ENCODE results near the gene RAP1A.
"Not testable (repeated sequence)": the region's sequence is repeated elsewhere in the genome, so short reads cannot be mapped to it uniquely, and the experiment has no call there.

Gene RAP1A

DNA sequence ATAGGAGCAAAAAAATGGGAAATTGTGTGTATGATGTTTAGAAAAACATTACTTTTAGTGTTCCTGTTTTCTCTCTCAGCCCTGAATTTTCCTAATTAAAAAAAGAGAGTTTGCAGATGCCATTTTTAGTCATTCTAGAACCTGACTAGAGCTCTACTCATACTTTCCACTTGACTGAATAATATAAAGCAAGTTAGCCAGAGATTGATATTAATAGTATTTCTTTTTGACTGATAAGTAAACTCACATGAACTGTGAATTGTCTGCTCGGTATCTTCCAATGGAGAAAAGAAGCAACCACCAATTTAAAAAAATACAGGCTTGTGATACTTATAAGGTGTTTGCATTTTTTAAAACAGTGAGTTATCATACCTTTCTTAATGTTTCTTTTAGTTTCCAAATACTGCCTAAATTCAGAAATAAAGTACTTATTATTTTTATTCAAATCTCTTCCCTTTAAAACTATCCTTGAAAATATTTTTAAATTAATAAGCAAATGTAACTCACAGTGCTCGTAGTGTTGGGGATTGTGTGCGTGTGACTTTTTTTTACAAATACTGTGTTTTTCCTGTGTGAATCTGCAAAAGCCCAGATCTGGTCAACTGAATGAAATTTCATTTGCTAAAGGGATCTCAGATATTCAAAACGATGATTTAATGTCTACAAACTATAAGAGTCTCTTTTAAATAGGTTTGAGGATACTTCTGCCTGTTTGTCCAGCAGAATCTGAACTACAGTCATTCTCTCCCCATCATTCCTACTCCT, 9.8 kb downstream of the RAP1A start:
- DNase-seq (ENCODE audit: low read depth in 2 of 2): no peak

DNA sequence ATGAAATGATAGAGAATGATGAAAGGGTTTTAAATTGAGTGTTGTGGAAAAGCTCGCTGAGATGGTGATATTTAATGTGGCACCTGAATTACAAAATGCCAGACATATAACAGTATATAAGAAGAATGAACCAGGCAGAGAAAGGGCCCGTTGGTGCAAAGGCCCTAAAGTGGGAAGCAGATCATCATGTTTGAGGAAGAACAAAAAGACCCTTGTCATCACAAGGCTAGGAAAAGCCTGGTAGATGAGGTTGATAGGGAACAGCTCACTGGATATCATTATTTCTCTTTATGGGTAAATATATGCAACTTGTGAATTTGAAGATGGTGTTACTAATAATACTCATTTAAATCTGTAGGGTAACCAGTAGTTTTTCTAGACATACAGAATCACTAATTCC, 11.0 kb downstream of the RAP1A start:
- no peak for DNase-seq (ENCODE audit: low read depth in 2 of 2)

GRCh38 chr1:111631502-111631901, 11.9 kb downstream of the RAP1A start:
- DNase-seq (ENCODE audit: low read depth in 2 of 2): no peak

DNA sequence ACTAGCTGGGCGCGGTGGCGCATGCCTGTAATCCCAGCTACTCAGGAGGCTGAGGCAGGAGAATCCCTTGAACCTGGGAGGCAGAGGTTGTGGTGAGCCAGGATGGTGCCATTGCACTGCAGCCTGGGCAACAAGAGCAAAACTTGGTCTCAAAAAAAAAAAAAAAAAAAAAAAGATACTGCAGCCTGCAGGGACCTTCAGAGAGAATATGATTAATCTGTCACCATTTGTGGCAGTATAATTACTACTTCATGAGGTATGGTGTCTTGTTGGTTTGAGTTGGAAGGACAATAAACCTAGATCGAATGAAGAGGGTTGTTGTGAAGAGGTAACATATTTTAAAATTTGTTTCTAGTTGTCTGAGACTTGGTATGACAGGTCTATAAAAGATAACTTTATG, 13.2 kb downstream of the RAP1A start:
- not testable (repeated sequence) for DNase-seq (ENCODE audit: low read depth in 2 of 2)

DNA sequence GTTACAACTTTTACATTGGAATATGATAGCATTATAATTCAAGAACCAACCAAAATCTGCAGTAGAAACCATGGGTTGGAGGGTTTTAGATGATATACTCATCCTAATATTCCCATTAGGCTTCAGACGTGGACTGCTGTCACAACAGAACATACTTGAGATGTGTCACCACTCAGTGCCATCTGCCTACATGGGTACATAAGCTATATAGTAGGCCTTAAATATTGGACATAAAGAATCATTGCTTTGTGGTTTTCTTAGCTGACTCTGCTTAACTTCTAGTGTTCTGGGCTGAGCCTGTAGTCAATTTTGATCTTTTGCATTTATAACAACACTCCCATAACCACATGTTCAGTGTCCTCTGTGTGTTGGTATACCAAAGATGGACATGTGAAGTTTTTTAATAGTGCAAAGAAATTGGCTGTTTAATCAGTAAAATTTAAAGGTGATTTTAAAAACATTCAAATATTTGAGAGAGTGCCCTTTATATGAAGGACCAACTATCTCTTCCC, 14.2 kb downstream of the RAP1A start:
- DNase-seq (ENCODE audit: low read depth in 2 of 2): no peak

- no peak for DNase-seq (ENCODE audit: low read depth in 2 of 2)
Measured at GRCh38 chr1:111635324-111636009, 15.9 kb downstream of the RAP1A start.

GRCh38 chr1:111638320-111638719, 18.7 kb downstream of the RAP1A start:
- no peak for DNase-seq (ENCODE audit: low read depth in 2 of 2)

- DNase-seq (ENCODE audit: low read depth in 2 of 2): no peak
Measured at GRCh38 chr1:111639602-111640198, 20.1 kb downstream of the RAP1A start.

DNA sequence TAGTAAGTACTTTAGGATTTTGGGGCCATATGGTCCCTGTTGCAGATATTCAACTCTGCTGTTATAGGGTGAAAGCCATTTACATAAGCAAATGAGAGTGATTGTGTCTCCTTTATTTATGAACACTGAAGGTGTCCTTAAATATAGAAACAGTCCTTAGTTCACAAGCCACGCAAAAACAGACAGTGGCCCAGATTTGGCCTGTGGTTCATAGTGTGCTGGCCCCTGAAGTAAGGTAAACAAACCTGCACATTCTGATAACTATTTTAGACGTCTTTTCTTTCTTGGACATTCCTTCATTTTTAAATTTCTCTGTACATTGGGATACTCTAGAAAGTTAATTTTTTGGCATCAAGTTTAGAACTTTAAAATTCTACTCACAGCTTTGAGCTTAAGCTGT, 23.5 kb downstream of the RAP1A start:
- no peak for DNase-seq (ENCODE audit: low read depth in 2 of 2)

DNA sequence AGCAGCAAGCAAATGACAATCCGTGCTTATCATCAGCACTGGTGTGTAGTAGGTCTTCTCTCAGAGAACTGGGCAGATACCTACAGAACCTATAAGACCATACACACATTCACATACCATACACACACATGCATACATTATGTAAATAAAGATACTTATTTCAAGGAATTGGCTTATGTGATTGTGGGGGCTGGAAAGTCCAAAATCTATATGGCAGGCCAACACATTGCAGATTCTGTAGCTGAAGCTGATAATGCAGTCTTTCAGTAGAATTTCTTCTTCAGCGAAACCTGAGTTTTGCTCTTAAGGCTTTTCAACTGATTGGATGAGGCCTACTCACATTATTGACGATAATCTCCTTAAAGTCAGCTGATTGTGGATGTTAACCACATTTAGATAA, 24.1 kb downstream of the RAP1A start:
- DNase-seq (ENCODE audit: low read depth in 2 of 2): no peak

GRCh38 chr1:111644506-111644905, 24.9 kb downstream of the RAP1A start:
- no peak for DNase-seq (ENCODE audit: low read depth in 2 of 2)

DNA sequence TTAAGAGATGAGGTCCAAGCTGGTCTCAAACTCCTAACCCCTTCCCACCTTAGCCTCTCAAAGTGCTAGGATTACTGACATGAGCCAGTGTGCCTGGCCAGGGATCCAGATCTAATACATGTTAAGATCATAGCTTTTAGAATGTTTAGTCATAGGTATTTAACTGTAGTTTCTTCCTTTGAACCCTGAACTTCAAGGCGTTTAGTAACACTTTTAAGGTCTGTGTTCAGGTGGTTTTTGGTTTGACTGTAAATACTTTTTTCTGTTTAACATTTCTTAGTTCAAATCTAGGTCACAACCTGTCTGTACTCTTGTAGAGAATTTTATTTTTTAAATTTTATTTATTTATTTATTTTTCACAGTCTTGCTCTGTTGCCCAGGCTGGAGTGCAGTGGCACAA, 28.1 kb downstream of the RAP1A start:
- no peak for DNase-seq (ENCODE audit: low read depth in 2 of 2)

GRCh38 chr1:111648806-111649205, 29.2 kb downstream of the RAP1A start:
- no peak for DNase-seq (ENCODE audit: low read depth in 2 of 2)

- no peak for DNase-seq (ENCODE audit: low read depth in 2 of 2)
Measured at GRCh38 chr1:111649227-111649626, 29.6 kb downstream of the RAP1A start.

DNA sequence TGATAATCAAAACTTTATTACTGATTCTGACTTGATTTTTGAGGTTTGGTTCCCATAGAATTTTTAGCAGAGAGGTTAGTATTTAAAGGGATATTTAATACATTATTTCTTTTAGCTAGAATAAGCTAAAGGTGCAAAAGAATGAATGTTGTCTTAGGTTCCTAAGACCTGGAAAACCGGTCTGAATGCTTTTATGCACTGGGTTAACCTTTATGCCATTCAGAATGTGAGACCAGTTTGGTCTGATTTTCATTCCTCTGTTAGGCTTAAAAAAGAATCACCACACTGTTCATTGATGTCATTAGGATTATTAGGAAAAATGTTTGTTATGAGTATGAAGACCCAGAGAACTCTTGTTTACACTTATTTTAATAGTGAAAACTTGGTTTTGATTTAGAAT, 30.1 kb downstream of the RAP1A start:
- no peak for DNase-seq (ENCODE audit: low read depth in 2 of 2)

DNA sequence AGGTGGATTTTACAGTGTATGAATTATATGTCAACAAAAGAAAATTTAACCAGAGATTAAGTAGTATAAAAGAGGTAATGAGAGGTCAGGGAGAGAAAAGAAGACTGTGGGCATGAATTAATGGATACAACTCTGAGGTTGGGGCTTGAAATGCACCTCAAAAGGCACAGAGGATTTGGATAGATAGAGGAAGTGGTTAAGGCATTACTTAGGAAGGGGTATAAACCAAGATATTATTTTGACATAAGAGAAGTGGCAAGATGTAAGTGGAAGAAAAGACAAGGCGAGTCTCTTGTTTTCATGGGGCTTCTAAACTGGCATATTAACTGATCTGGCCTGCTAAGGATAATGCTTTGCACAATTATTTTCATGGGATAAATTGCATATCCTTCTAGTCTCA, 34.1 kb downstream of the RAP1A start:
- no peak for DNase-seq (ENCODE audit: low read depth in 2 of 2)

DNA sequence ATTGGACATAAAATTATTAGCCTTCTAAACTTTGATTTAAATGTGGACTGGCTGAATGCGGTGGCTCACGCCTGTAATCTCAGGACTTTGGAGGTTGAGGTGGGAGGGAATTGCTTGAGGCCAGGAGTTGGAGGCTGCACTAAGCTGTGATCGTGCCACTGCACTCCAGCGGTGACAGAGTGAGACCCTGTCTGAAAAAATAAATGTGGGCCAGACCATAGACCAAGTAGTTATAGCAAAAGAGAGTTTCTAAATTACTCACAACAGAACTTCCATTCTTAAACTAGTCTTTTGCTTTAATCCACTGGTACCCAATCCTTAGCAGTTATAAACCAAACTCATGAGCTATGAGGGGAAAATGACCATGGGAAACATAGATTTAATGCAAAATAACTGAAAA, 35.2 kb downstream of the RAP1A start:
- no peak for DNase-seq (ENCODE audit: low read depth in 2 of 2)

GRCh38 chr1:111656086-111657017, 36.8 kb downstream of the RAP1A start:
- no peak for DNase-seq (ENCODE audit: low read depth in 2 of 2)

DNA sequence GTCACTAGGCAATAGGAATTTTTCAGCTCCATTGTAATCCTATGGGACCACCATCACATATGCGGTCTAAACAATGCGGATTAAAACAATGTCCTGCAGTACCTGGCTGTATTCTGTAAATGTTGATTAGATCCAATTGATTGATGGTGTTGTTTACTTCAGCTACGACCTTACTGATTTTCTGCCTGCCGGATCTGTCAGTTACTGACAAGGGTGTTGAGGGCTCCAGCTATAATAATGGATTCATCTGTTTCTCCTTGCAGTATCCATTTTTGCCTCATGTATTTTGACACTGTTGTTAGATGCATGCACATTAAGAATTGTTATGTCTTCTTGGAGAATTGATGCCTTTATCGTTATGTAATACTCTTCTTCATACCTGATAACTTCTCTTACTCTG, 39.0 kb downstream of the RAP1A start:
- DNase-seq (ENCODE audit: low read depth in 2 of 2): no peak

- no peak for DNase-seq (ENCODE audit: low read depth in 2 of 2)
Measured at GRCh38 chr1:111660204-111661150, 40.9 kb downstream of the RAP1A start.

DNA sequence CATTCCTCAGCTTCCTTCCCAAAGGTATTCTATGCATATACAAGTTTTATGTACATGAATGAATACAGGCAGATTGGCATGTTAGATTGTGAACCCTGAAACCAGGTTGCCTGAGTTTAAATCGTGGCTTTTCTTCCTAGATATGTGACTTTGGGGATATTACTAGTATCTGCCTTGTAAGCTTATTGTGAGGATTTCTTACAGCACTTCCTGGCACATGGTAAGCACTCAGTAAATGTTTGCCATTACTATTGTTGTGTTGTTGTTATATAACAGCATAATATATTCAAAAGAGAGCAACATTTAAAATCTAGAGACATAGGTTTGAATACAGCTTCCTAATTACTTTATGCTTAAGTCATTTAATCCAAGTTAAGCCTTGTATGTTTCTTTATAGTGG, 45.1 kb downstream of the RAP1A start:
- no peak for DNase-seq (ENCODE audit: low read depth in 2 of 2)
